ENCODE measurements around the gene GNG8.

GRCh38 chr19:46617601-46618000 is 18.4 kb downstream of the GNG8 start:
- no peak for TF ChIP-seq EZH2phosphoT487 (IDR thresholded peaks at IDR 0.05; ENCODE audit: borderline replicate concordance, low read depth, low read length)
- TF ChIP-seq CTCF (conservative IDR thresholded peaks at IDR 0.05; ENCODE audit: low read length), result no peak

All from OCI-LY7 (cell line).